WTC11 (cell line): ENCODE data around the gene TAF6.
"Not testable (repeated sequence)": the region's sequence is repeated elsewhere in the genome, so short reads cannot be mapped to it uniquely, and the experiment has no call there.

Experiments used
- ATF1 ChIP-seq: sonication (generic); formaldehyde crosslinking; IDR thresholded peaks from 2 replicates; pipeline ENCODE4 v1.8.1; 2023; ENCODE audit warnings: mild to moderate bottlenecking, moderate library complexity, missing genetic modification reagents
- ATF2 ChIP-seq: sonication (generic); formaldehyde crosslinking; IDR thresholded peaks from 2 replicates; pipeline ENCODE4 v1.8.1; 2022; ENCODE audit warnings: low read depth, missing genetic modification reagents, borderline replicate concordance
- CTCF ChIP-seq: fragments of 200-600 bp; IDR thresholded peaks from 2 replicates; pipeline ENCODE4 v1.8.0; 2022; ENCODE audit warnings: antibody characterized with exemption
- E2F4 ChIP-seq: sonication (generic); formaldehyde crosslinking; IDR thresholded peaks from 2 replicates; pipeline ENCODE4 v1.8.1; 2022; ENCODE audit warnings: low read depth, mild to moderate bottlenecking, moderate library complexity, missing genetic modification reagents, borderline replicate concordance
- FOXK1 ChIP-seq: sonication (generic); formaldehyde crosslinking; IDR thresholded peaks from 2 replicates; pipeline ENCODE4 v1.8.0; 2022; ENCODE audit warnings: mild to moderate bottlenecking, moderate library complexity, missing genetic modification reagents
- JUN ChIP-seq: sonication (generic); formaldehyde crosslinking; IDR thresholded peaks from 2 replicates; pipeline ENCODE4 v1.8.0; 2023; ENCODE audit warnings: mild to moderate bottlenecking, missing genetic modification reagents
- NR2C2 ChIP-seq: sonication (generic); formaldehyde crosslinking; IDR thresholded peaks from 2 replicates; pipeline ENCODE4 v1.8.0; 2022; ENCODE audit warnings: mild to moderate bottlenecking, missing genetic modification reagents
- SMAD4 ChIP-seq: sonication (generic); formaldehyde crosslinking; IDR thresholded peaks from 2 replicates; pipeline ENCODE4 v1.8.0; 2022; ENCODE audit warnings: mild to moderate bottlenecking, missing genetic modification reagents
- SP1 ChIP-seq: sonication (generic); formaldehyde crosslinking; conservative IDR thresholded peaks from 2 replicates; pipeline ENCODE4 v1.8.1; 2022; ENCODE audit warnings: missing genetic modification reagents
- TEAD4 ChIP-seq: sonication (generic); formaldehyde crosslinking; IDR thresholded peaks from 2 replicates; pipeline ENCODE4 v1.8.0; 2022; ENCODE audit warnings: mild to moderate bottlenecking, missing genetic modification reagents
- TF ChIP-seq, protein P1 (sequence below): sonication (generic); formaldehyde crosslinking; IDR thresholded peaks from 2 replicates; pipeline ENCODE4 v1.8.1; 2023; ENCODE audit warnings: mild to moderate bottlenecking, missing genetic modification reagents, moderate library complexity
- TF ChIP-seq, protein P2 (sequence below): fragments of 250-450 bp; sonication (Bioruptor Pico); IDR thresholded peaks from 2 replicates; pipeline ENCODE4 v1.9.0; 2021; ENCODE audit warnings: mild to moderate bottlenecking, borderline replicate concordance

DNA sequence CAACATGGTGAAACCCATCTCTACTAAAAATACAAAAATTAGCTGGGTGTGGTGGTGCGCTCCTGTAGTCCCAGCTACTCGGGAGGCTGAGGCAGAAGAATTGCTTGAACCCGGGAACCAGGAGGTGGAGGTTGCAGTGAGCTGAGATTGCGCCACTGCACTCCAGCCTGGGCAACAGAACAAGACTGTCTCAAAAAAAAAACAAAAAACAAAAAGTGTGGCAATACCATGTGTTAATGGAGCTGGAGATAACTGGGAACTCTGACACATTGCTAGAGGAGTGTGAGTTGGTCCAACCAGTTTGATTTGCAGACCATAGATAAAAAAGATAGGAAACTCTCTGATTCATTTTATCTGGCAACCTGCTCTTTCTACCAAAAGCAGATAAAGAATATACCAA lies 27.2 kb upstream of the TAF6 start:
- not testable (repeated sequence) for TF ChIP-seq CTCF; SMAD4 (CRISPR knock-in tag); ATF1 (CRISPR knock-in tag); NR2C2 (CRISPR knock-in tag); TEAD4; JUN (CRISPR knock-in tag); FOXK1 (CRISPR knock-in tag); SP1; ATF2; E2F4 (CRISPR knock-in tag)
- TF ChIP-seq, protein P1, sequence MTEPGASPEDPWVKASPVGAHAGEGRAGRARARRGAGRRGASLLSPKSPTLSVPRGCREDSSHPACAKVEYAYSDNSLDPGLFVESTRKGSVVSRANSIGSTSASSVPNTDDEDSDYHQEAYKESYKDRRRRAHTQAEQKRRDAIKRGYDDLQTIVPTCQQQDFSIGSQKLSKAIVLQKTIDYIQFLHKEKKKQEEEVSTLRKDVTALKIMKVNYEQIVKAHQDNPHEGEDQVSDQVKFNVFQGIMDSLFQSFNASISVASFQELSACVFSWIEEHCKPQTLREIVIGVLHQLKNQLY: not testable (repeated sequence)
- TF ChIP-seq, protein P2, sequence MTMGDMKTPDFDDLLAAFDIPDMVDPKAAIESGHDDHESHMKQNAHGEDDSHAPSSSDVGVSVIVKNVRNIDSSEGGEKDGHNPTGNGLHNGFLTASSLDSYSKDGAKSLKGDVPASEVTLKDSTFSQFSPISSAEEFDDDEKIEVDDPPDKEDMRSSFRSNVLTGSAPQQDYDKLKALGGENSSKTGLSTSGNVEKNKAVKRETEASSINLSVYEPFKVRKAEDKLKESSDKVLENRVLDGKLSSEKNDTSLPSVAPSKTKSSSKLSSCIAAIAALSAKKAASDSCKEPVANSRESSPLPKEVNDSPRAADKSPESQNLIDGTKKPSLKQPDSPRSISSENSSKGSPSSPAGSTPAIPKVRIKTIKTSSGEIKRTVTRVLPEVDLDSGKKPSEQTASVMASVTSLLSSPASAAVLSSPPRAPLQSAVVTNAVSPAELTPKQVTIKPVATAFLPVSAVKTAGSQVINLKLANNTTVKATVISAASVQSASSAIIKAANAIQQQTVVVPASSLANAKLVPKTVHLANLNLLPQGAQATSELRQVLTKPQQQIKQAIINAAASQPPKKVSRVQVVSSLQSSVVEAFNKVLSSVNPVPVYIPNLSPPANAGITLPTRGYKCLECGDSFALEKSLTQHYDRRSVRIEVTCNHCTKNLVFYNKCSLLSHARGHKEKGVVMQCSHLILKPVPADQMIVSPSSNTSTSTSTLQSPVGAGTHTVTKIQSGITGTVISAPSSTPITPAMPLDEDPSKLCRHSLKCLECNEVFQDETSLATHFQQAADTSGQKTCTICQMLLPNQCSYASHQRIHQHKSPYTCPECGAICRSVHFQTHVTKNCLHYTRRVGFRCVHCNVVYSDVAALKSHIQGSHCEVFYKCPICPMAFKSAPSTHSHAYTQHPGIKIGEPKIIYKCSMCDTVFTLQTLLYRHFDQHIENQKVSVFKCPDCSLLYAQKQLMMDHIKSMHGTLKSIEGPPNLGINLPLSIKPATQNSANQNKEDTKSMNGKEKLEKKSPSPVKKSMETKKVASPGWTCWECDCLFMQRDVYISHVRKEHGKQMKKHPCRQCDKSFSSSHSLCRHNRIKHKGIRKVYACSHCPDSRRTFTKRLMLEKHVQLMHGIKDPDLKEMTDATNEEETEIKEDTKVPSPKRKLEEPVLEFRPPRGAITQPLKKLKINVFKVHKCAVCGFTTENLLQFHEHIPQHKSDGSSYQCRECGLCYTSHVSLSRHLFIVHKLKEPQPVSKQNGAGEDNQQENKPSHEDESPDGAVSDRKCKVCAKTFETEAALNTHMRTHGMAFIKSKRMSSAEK (CRISPR knock-in tag): not testable (repeated sequence)
